ENCODE data around the gene NLGN3.

Gene NLGN3

GRCh38 chrX:71214604-71215337 is 70.1 kb downstream of the NLGN3 start:
- DNase-seq (ENCODE audit: low spot score), result peak; percentile 40

GRCh38 chrX:71215338-71215912 is 70.8 kb downstream of the NLGN3 start:
- no peak for DNase-seq (ENCODE audit: low spot score)

GRCh38 chrX:71216485-71216884 is 71.8 kb downstream of the NLGN3 start:
- DNase-seq (ENCODE audit: low spot score), result no peak

DNA sequence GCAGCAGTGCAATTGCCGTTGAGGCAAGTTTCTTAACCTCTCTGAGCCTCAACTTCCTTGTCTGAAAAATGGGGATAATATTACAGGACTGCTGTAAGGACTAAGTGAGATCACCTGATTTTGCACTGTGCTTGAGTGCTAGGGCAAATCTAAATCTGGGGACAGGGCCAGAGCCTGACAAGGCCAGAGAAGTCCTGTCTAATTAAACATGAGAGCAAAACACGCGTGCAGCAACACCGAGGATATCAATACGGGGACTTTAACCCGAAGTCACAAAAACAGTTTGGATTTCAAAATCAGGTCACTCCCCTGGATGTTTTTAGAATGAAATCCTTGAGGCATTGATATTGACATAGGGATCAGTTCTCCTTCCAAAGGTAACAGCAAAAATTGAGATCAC is 72.7 kb downstream of the NLGN3 start:
- DNase-seq (ENCODE audit: low spot score), result no peak
